A673 (cell line): Measurements from ENCODE around the gene TBXAS1.

Source experiments
- CTCF ChIP-seq: fragments of 300-800, 200-600 bp; sonication (generic); conservative IDR thresholded peaks from 2 replicates; pipeline ENCODE4 v1.5.1; 2017; ENCODE audit warnings: low read depth, mild to moderate bottlenecking, antibody characterized with exemption, low read length, moderate library complexity, mixed read lengths
- EZH2 ChIP-seq: fragments of 200-600 bp; sonication (generic); IDR thresholded peaks from 2 replicates; pipeline ENCODE4 v1.6.1; 2017; ENCODE audit warnings: borderline replicate concordance, low read depth, mild to moderate bottlenecking, mixed read lengths, antibody characterized with exemption, low read length; ENCODE audit not compliant: poor library complexity, severe bottlenecking

DNA sequence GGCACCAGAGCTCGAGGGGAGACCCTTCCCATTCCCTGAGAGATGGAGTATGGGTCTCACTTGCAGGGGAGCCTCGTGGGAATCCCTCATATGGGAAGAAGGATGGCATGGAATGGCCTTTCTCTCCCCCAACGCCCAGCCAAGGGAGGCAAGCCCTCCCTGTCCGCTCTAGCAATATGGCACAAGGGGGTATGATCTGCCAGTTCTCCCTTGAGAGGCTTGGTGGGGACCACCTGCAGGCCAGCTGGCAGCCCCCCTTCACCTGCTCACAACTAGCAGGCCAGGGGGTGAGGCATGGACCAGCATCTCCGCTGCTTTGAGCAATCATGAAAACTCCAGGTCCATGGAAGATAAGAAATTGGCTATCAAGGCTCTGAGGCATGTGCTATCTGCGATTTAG, 162.8 kb downstream of the TBXAS1 start:
- no peak for TF ChIP-seq CTCF
- TF ChIP-seq EZH2 = no peak
